ENCODE measurements around the gene OLR1. TPM values are rescaled to one million over a fixed set of nuclear protein-coding genes. Genes with fewer than 3 reads are reported as not detected.

OLR1 gene
- total and polyA plus RNA-seq, 2 donors (not counting 3 experiments of a cell fraction or from before 2014, with no cell fraction given), result not detected

- Histone ChIP-seq H3K27me3 (ENCODE audit: control insufficient read depth in 2 of 2, insufficient read depth in 2 of 2, low read length in 2 of 2) (no peaks in the 10 kb centered on the region), H3K9ac (replicated peaks; ENCODE audit: extremely low read depth, insufficient read depth, low read length) (no peak overlapping the region), H2AFZ (ENCODE audit: low read depth, low read length) (peak overlapping the region; percentile 41), H3K4me1 (ENCODE audit: control insufficient read depth, extremely low read depth, insufficient read depth, low read length) (no peaks in the 10 kb centered on the region), H3K27ac (ENCODE audit: insufficient read depth, low read depth, low read length) (no peak overlapping the region), H3K79me2 (ENCODE audit: control insufficient read depth, insufficient read depth, low read length) (no peaks in the 10 kb centered on the region), H3K9me3 (replicated peaks; ENCODE audit: control insufficient read depth, insufficient read depth, low read length) (no peaks in the 10 kb centered on the region), H3K4me2 (ENCODE audit: insufficient read depth, low read length) (no peak overlapping the region), H3K36me3 (ENCODE audit: control insufficient read depth in 2 of 2, extremely low read depth in 1 of 2, insufficient read depth in 2 of 2, low read length in 2 of 2) (no peaks in the 10 kb centered on the region), H3K4me3 (replicated peaks in 1 of 3; ENCODE audit: insufficient read depth in 1 of 3, low read depth in 1 of 3, low read length in 3 of 3) (no peak overlapping the region), H3K9me1 (replicated peaks; ENCODE audit: control insufficient read depth, extremely low read depth, insufficient read depth, low read length) (no peaks in the 10 kb centered on the region), H4K20me1 (replicated peaks; ENCODE audit: control insufficient read depth, extremely low read depth, insufficient read depth, low read length) (no peaks in the 10 kb centered on the region)
- ChIA-PET POLR2A (no interaction called here), CTCF (interaction anchor here (0.7 kb wide), 1 partner anchor 143 kb away, joined by 3 read pairs; no protein-coding TSS in a partner anchor)
- BruUV-seq (replicated peaks), result no TSS peak
- no peak for DNase-seq (ENCODE audit: low read depth, low spot score)
- dilution Hi-C loops (cut with MboI; ENCODE audit: extremely low pct_ligation_motif_present, low sequenced_read_pairs) (no loop called here), intact Hi-C loops (cut with micrococcal nuclease) (no loop called here)
- FAIRE-seq, result no peak
- TF ChIP-seq POLR2AphosphoS5 (IDR thresholded peaks at IDR 0.05; ENCODE audit: insufficient read depth, low read depth, low read length) (no peak), EZH2 (IDR thresholded peaks at IDR 0.05; ENCODE audit: borderline replicate concordance, low read depth, low read length, severe bottlenecking) (no peak), GATA2 (IDR thresholded peaks at IDR 0.05; ENCODE audit: insufficient read depth, insufficient read length, low read depth, low read length) (no peak), MYC (IDR thresholded peaks at IDR 0.05; ENCODE audit: low read depth, low read length) (no peak), MAX (IDR thresholded peaks at IDR 0.05; ENCODE audit: insufficient read depth, insufficient read length) (no peak), FOS (IDR thresholded peaks at IDR 0.05; ENCODE audit: borderline replicate concordance, insufficient read depth, low read length) (no peak), JUN (IDR thresholded peaks at IDR 0.05; ENCODE audit: borderline replicate concordance, insufficient read depth, insufficient read length, low read depth) (no peak), POLR2A (IDR thresholded peaks at IDR 0.05; ENCODE audit: low read depth, low read length) (no peak), CTCF (IDR thresholded peaks at IDR 0.05; ENCODE audit: extremely low read depth in 1 of 2, insufficient read depth in 1 of 2, low read depth in 1 of 2, low read length in 2 of 2) (no peak)
These were observed 49.2 kb downstream of the OLR1 start for GRCh38 chr12:10122689-10123088.

All from endothelial cell of umbilical vein (primary cell).